ENCODE results near the gene SPATA20.

The SPATA20 gene

GRCh38 chr17:50560931-50561745 lies 14.2 kb downstream of the SPATA20 start:
- no peak for DNase-seq

- no peak for DNase-seq
Observed at GRCh38 chr17:50561746-50562141, 14.8 kb downstream of the SPATA20 start.

- no peak for DNase-seq
Observed at GRCh38 chr17:50562242-50563091, 15.5 kb downstream of the SPATA20 start.

- DNase-seq: no peak
Observed at GRCh38 chr17:50563092-50563511, 16.1 kb downstream of the SPATA20 start.

- DNase-seq: no peak
Observed at GRCh38 chr17:50564916-50565315, 17.9 kb downstream of the SPATA20 start.

GRCh38 chr17:50565402-50566350 lies 18.7 kb downstream of the SPATA20 start:
- no peak for DNase-seq

- DNase-seq: no peak
Observed at GRCh38 chr17:50566886-50567285, 19.9 kb downstream of the SPATA20 start.

GRCh38 chr17:50568659-50569058 lies 21.7 kb downstream of the SPATA20 start:
- DNase-seq: no peak

- DNase-seq: no peak
Observed at GRCh38 chr17:50569592-50569991, 22.6 kb downstream of the SPATA20 start.

- no peak for DNase-seq
Observed at GRCh38 chr17:50570032-50570431, 23.1 kb downstream of the SPATA20 start.

GRCh38 chr17:50570528-50570927 lies 23.6 kb downstream of the SPATA20 start:
- no peak for DNase-seq

- DNase-seq: no peak
Observed at GRCh38 chr17:50571681-50572080, 24.7 kb downstream of the SPATA20 start.

- no peak for DNase-seq
Observed at GRCh38 chr17:50572541-50572940, 25.6 kb downstream of the SPATA20 start.

- no peak for DNase-seq
Observed at GRCh38 chr17:50573866-50574611, 27.1 kb downstream of the SPATA20 start.

GRCh38 chr17:50575581-50576210 lies 28.7 kb downstream of the SPATA20 start:
- no peak for DNase-seq

GRCh38 chr17:50576864-50577263 lies 29.9 kb downstream of the SPATA20 start:
- no peak for DNase-seq

- no peak for DNase-seq
Observed at GRCh38 chr17:50577451-50577954, 30.5 kb downstream of the SPATA20 start.

GRCh38 chr17:50578173-50578572 lies 31.2 kb downstream of the SPATA20 start:
- no peak for DNase-seq

- no peak for DNase-seq
Observed at GRCh38 chr17:50579399-50579798, 32.4 kb downstream of the SPATA20 start.

GRCh38 chr17:50580646-50581045 lies 33.7 kb downstream of the SPATA20 start:
- DNase-seq: no peak

- DNase-seq: no peak
Observed at GRCh38 chr17:50581316-50581715, 34.3 kb downstream of the SPATA20 start.
